GM19035 (cell line): ENCODE results near the gene SLC17A3.

Source experiments
- ATAC-seq: cut with Tn5 transposase; IDR thresholded peaks from one replicate; pipeline ENCODE4 v1.9.1; 2021; ENCODE audit not compliant: unreplicated experiment

Gene SLC17A3, protein sequence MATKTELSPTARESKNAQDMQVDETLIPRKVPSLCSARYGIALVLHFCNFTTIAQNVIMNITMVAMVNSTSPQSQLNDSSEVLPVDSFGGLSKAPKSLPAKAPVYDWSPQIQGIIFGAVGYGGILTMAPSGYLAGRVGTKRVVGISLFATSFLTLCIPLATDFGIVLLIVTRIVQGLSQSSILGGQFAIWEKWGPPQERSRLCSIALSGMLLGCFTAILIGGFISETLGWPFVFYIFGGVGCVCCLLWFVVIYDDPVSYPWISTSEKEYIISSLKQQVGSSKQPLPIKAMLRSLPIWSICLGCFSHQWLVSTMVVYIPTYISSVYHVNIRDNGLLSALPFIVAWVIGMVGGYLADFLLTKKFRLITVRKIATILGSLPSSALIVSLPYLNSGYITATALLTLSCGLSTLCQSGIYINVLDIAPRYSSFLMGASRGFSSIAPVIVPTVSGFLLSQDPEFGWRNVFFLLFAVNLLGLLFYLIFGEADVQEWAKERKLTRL

GRCh38 chr6:25874118-25874517, at the start of gene SLC17A3:
SLC17A3 (minus strand) TSS chr6:25874243; CDS start chr6:25868387, 5,856 bp downstream.
- ATAC-seq = no peak

- ATAC-seq = no peak
Measured at GRCh38 chr6:25922301-25922700, 48.3 kb upstream of the SLC17A3 start.

- no peak for ATAC-seq
Measured at GRCh38 chr6:25921525-25922203, 47.6 kb upstream of the SLC17A3 start.

- no peak for ATAC-seq
Measured at GRCh38 chr6:25919657-25920056, 45.6 kb upstream of the SLC17A3 start.

- ATAC-seq = no peak
Measured at GRCh38 chr6:25918083-25918683, 44.1 kb upstream of the SLC17A3 start.

DNA sequence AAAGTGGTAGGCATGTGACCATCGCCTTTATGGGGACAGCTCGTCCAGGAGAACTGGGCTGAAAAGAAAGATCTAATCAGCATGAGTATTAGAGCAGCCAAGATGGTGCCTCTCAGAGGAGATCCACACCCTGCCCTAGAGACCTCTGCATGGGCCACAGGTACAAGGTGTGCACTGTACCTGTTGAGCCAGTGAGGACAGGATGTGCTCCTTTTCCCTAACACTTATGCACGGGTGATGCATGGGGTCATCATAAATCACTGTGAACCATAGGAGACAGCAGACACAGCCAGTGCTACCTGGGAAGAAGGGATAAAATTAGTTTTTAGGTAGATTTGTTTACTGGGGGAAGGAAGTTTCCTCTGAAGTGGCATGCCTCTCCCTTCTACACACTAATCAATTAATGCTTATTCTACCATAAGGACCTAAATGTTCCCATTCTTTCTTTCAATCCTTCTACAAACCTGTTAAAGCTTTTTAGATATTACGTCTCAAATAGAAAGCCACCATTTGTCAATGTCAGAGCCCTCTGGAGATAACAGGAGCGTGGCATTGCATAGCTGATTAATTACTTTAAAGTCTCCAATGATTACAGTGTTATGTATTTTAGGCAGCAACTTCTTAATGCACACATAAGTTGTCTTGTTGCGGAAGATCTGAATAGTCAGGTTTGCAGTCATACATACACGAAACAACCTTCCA, 42.9 kb upstream of the SLC17A3 start:
- ATAC-seq = no peak

GRCh38 chr6:25916330-25916729, 42.3 kb upstream of the SLC17A3 start:
- no peak for ATAC-seq

DNA sequence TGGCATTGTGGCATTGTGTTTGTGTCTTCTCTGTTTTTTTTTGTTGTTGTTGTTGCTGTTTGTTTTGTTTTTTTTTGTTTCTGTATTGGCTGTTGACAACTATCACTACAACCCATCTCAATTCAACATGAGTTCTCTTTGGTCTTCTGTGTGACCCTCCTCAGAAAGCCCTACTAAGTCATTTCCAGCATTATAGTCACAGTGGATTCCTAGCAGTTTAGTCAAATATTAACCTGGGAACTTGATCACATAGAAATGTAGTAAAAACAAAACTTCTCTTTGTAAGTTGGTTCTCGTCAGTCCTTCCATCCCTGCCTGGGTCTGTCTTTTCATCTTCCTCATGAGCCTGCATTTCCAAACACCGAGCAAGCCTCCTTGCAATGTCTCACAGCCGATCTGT, 39.7 kb upstream of the SLC17A3 start:
- ATAC-seq = no peak

- no peak for ATAC-seq
Measured at GRCh38 chr6:25911351-25911750, 37.3 kb upstream of the SLC17A3 start.

GRCh38 chr6:25907475-25908014, 33.5 kb upstream of the SLC17A3 start:
- no peak for ATAC-seq

GRCh38 chr6:25903467-25904099, 29.5 kb upstream of the SLC17A3 start:
- ATAC-seq = no peak

- ATAC-seq = no peak
Measured at GRCh38 chr6:25902071-25902470, 28.0 kb upstream of the SLC17A3 start.

DNA sequence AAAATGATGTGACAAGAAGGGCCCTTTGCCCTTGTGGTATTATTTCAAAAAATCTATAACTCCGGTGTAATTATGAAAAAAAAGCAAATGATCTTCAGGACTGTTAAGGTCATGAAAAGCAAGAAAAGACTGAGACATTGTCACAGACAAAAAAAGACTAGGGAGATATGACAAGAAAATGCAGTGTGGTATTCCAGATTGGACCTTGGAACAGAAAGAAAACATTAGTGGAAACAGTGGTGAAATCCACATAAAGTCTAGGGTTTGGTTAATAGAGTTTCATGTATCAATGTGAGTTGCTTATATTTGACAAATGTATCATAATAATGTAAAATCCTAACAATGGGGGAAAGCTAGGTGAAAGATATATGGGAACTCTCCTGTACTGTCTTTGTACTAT, 26.8 kb upstream of the SLC17A3 start:
- ATAC-seq = no peak

- ATAC-seq = no peak
Measured at GRCh38 chr6:25899580-25900408, 25.8 kb upstream of the SLC17A3 start.

GRCh38 chr6:25899123-25899522, 25.1 kb upstream of the SLC17A3 start:
- ATAC-seq = no peak

DNA sequence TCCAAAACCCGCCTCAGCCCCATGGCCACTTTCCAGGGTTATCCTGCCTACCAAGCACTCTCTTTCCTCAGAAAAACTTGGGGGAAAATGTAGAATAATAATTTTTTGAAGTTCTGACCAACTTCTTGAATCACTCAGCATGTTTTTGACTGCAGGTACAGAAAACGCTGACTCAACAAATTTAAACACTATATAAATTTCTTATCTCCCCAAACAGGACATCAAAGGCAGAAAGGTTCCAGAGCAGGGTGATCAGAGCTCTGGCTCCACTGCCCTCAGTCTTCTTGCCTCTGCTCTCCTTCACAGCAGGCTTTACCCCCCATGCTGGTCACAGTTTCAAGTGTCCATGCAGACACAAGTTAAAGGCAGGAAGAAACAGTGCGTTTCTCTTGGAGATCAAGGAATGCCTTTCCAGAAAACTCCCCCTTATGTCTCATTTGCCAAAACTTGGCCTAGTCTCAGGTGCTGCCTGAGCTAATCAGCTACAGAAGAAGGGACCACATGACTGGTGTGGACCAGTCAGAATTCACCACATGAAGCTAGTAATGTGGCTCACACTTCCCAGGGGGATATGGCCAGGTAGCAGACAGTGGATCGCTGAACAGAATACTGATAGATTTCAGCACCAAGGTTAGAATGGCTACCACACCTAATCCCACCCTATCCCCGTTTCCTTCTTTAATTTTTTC, 24.4 kb upstream of the SLC17A3 start:
- ATAC-seq = no peak

GRCh38 chr6:25896252-25896651, 22.2 kb upstream of the SLC17A3 start:
- ATAC-seq = no peak

DNA sequence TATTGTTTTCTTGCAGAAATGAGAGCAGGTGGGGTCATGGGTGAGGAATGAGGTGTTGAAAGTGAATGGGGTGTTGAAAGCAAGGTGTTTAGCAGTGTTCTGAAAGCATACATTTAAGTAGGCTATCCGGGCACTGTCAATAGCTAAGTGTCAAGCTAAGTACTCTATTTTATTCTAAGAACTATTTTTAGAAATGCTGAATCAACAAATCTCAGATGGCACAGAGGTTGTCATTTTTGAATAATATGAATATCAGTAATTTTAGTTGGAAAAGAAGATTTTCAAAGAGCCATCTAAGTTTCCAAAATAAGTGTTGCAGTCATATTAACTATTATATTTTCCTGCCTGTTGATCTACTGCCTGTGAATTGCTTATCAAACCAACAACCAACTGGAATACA, 21.7 kb upstream of the SLC17A3 start:
- no peak for ATAC-seq

DNA sequence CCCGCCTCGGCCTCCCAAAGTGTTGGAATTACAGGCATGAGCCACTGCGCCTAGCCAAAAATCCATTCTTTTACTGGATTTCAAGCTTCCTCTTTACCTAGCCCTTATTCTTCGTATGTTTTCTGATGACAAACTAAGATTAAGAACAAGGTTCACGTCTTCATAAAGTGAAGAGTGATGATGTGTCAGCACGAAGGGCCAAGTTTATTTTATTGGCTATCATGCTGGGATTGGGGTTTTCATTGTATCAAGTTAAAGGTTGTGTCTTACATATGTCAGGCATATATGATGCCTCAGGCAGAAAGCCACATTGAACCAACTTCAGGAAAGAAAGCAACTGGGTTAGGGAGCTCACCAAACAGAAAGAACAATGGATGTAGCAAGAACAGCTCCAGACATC, 19.7 kb upstream of the SLC17A3 start:
- ATAC-seq = no peak
